Measurements from ENCODE around the gene MEIOSIN.

The MEIOSIN gene

GRCh38 chr19:45745606-45746005, 12.4 kb downstream of the MEIOSIN start:
- TF ChIP-seq ZNF580 (tag by site-specific recombination; IDR thresholded peaks at IDR 0.05) (no peak), SCRT2 (tag by site-specific recombination; IDR thresholded peaks at IDR 0.05) (no peak), ZNF211 (tag by site-specific recombination; IDR thresholded peaks at IDR 0.05; ENCODE audit: low read depth) (no peak), ZNF629 (tag by site-specific recombination; IDR thresholded peaks at IDR 0.05) (no peak), ZNF449 (tag by site-specific recombination; IDR thresholded peaks at IDR 0.05) (no peak), ZNF324 (tag by site-specific recombination; IDR thresholded peaks at IDR 0.05) (no peak), HIC1 (tag by site-specific recombination; IDR thresholded peaks at IDR 0.05) (no peak), YY2 (tag by site-specific recombination; IDR thresholded peaks at IDR 0.05) (no peak), ZNF610 (tag by site-specific recombination; IDR thresholded peaks at IDR 0.05; ENCODE audit: borderline replicate concordance) (no peak), ATF2 (tag by site-specific recombination; IDR thresholded peaks at IDR 0.05; ENCODE audit: low read depth) (no peak), WT1 (tag by site-specific recombination; IDR thresholded peaks at IDR 0.05) (no peak), ZNF423 (tag by site-specific recombination; IDR thresholded peaks at IDR 0.05) (no peak), PRDM1 (tag by site-specific recombination; IDR thresholded peaks at IDR 0.05) (no peak), ZNF544 (tag by site-specific recombination; IDR thresholded peaks at IDR 0.05) (no peak)
- H3K36me3 ChIP-seq (ENCODE audit: control insufficient read depth in 2 of 2, insufficient read depth in 1 of 2, low read length in 2 of 2), result no peaks in the 10 kb centered on the region
- ChIA-PET POLR2A (interaction anchor here (1.5 kb wide), 1 partner anchor 24 kb away, joined by 4 read pairs; the partner anchor contains the start of gene SIX5), CTCF (interaction anchor here (1.2 kb wide), 1 partner anchor 52 kb away, joined by 3 read pairs; no protein-coding TSS in a partner anchor)
- H3K4me3 ChIP-seq (ENCODE audit: low read depth, low read length), result no peak overlapping the region
- H3K27ac ChIP-seq (ENCODE audit: extremely low read depth, low read depth, low read length), result no peak overlapping the region
- no peaks in the 10 kb centered on the region for H3K4me1 ChIP-seq (ENCODE audit: control insufficient read depth, insufficient read depth, low read length)
- H3K9me3 ChIP-seq (ENCODE audit: control insufficient read depth, insufficient read depth, low read depth, low read length), result no peaks in the 10 kb centered on the region

- no peak overlapping the region for H3K4me3 ChIP-seq (ENCODE audit: low read depth, low read length)
- no peak overlapping the region for H3K27ac ChIP-seq (ENCODE audit: extremely low read depth, low read depth, low read length)
- H3K36me3 ChIP-seq (ENCODE audit: control insufficient read depth in 2 of 2, insufficient read depth in 1 of 2, low read length in 2 of 2), result no peaks in the 10 kb centered on the region
- H3K4me1 ChIP-seq (ENCODE audit: control insufficient read depth, insufficient read depth, low read length), result no peaks in the 10 kb centered on the region
- no peaks in the 10 kb centered on the region for H3K9me3 ChIP-seq (ENCODE audit: control insufficient read depth, insufficient read depth, low read depth, low read length)
- ChIA-PET POLR2A (no interaction called here), CTCF (no interaction called here)
- TF ChIP-seq ZNF10 (tag by site-specific recombination; IDR thresholded peaks at IDR 0.05) (no peak), ZNF223 (tag by site-specific recombination; IDR thresholded peaks at IDR 0.05) (no peak), ZBTB1 (tag by site-specific recombination; IDR thresholded peaks at IDR 0.05) (no peak), ZNF37A (tag by site-specific recombination; IDR thresholded peaks at IDR 0.05) (no peak), ZNF626 (tag by site-specific recombination; IDR thresholded peaks at IDR 0.05) (no peak), ZNF292 (tag by site-specific recombination; IDR thresholded peaks at IDR 0.05; ENCODE audit: borderline replicate concordance, low read depth) (no peak), ZNF843 (tag by site-specific recombination; IDR thresholded peaks at IDR 0.05) (no peak), PRDM4 (tag by site-specific recombination; IDR thresholded peaks at IDR 0.05) (no peak), ZNF629 (tag by site-specific recombination; IDR thresholded peaks at IDR 0.05) (no peak), ZNF473 (tag by site-specific recombination; IDR thresholded peaks at IDR 0.05) (no peak), ZNF558 (tag by site-specific recombination; IDR thresholded peaks at IDR 0.05) (no peak), ZNF701 (tag by site-specific recombination; IDR thresholded peaks at IDR 0.05) (no peak), ZNF513 (tag by site-specific recombination; IDR thresholded peaks at IDR 0.05) (no peak), RBAK (tag by site-specific recombination; IDR thresholded peaks at IDR 0.05) (no peak), YY1 (tag by site-specific recombination; IDR thresholded peaks at IDR 0.05) (no peak), OSR2 (tag by site-specific recombination; IDR thresholded peaks at IDR 0.05) (no peak)
Measured at GRCh38 chr19:45746866-45747265, 13.6 kb downstream of the MEIOSIN start.
